Uterus (tissue), 4 donors: Measurements from ENCODE around the gene EPHA4. TPM values are rescaled to one million over a fixed set of nuclear protein-coding genes. Genes with fewer than 3 reads are reported as not detected.

Source experiments
- DNase-seq, 2 donors: peaks; one replicate each; pipeline ENCODE4 v3.0.0-alpha.2; 2019 to 2020
- H3K27ac ChIP-seq, 2 donors: fragments of 200-600 bp; sonication (generic); 1 replicate in 1 of 2; 2 replicates in 1 of 2; pipeline ENCODE4 v1.5.1; 2016 to 2018
- H3K27me3 ChIP-seq, 2 donors: fragments of 200-600 bp; sonication (generic); one replicate each; pipeline ENCODE4 v1.5.1; 2018 to 2019; ENCODE audit warnings: control low read depth in 1 of 2
- H3K36me3 ChIP-seq, 2 donors: fragments of 200-600 bp; sonication (generic); one replicate each; pipeline ENCODE4 v1.5.1; 2019; ENCODE audit warnings: control low read depth in 1 of 2
- H3K4me1 ChIP-seq, 2 donors: fragments of 200-600 bp; sonication (generic); one replicate each; pipeline ENCODE4 v1.5.1; 2018 to 2019; ENCODE audit warnings: control low read depth in 1 of 2
- H3K4me3 ChIP-seq, 2 donors: fragments of 200-600 bp; sonication (generic); 1 replicate in 1 of 2; 2 replicates in 1 of 2; pipeline ENCODE4 v1.5.1; 2018 to 2019; ENCODE audit warnings: mild to moderate bottlenecking in 1 of 2
- H3K9me3 ChIP-seq, 2 donors: fragments of 200-600 bp; sonication (generic); one replicate each; pipeline ENCODE4 v1.5.1; 2019; ENCODE audit warnings: control low read depth in 1 of 2
- CTCF ChIP-seq, 4 experiments: fragments of 200-600 bp in 2 of 4; fragments of 450-650 bp in 2 of 4; sonication (generic) in 2 of 4; IDR thresholded peaks; one replicate each; pipeline ENCODE4 v1.5.1; 2016 to 2019; ENCODE audit warnings: antibody characterized with exemption in 4 of 4, mild to moderate bottlenecking in 2 of 4, moderate library complexity in 1 of 4
- POLR2A ChIP-seq, 2 donors: fragments of 450-650 bp; IDR thresholded peaks; one replicate each; pipeline ENCODE4 v1.6.1; 2016; ENCODE audit warnings: antibody characterized with exemption in 2 of 2, mild to moderate bottlenecking in 1 of 2, moderate library complexity in 1 of 2
- intact Hi-C: fragments of 100-400 bp; cut with DNase I; formaldehyde crosslinking; loops from one replicate; pipeline ENCODE4 v1.15.1; 2023; ENCODE audit warnings: low total_unique reads
- total RNA-seq, 4 donors: library from RNA; depleted of rRNA in 3 of 4; stranded (reverse); fragments of >200 nt in 3 of 4; gene quantifications; one replicate each; pipeline versions ENCODE4 v1.1.0 to v1.2.4, GENCODE V29; 2014 to 2023
- donor health status: DM: yes; HTN: yes; CAD: no.

EPHA4 gene
- total RNA-seq, 4 donors from 2014 or later, result 45.6 to 84.7 (median 66.8) TPM

GRCh38 chr2:221392228-221392881 is 179.7 kb downstream of the EPHA4 start:
- no peak overlapping the region for H3K27ac ChIP-seq
- TF ChIP-seq POLR2A (IDR thresholded peaks at IDR 0.05) (no peak), CTCF (IDR thresholded peaks at IDR 0.05) (no peak)
- no peaks in the 10 kb centered on the region for H3K36me3 ChIP-seq
- H3K4me1 ChIP-seq, result no peaks in the 10 kb centered on the region
- intact Hi-C loops, result no loop called here
- DNase-seq, result no peak
- H3K9me3 ChIP-seq, result no peaks in the 10 kb centered on the region
- no peaks in the 10 kb centered on the region for H3K27me3 ChIP-seq
- H3K4me3 ChIP-seq, result no peak overlapping the region

- Histone ChIP-seq H3K4me1 (no peaks in the 10 kb centered on the region), H3K27me3 (no peaks in the 10 kb centered on the region), H3K9me3 (no peaks in the 10 kb centered on the region), H3K36me3 (no peaks in the 10 kb centered on the region), H3K27ac (no peak overlapping the region), H3K4me3 (no peak overlapping the region)
- DNase-seq, result no peak
- TF ChIP-seq POLR2A (IDR thresholded peaks at IDR 0.05) (no peak), CTCF (IDR thresholded peaks at IDR 0.05) (no peak)
- intact Hi-C loops, result no loop called here
Observed at GRCh38 chr2:221390878-221391277, 181.2 kb downstream of the EPHA4 start.

- no peaks in the 10 kb centered on the region for H3K36me3 ChIP-seq
- no peaks in the 10 kb centered on the region for H3K27me3 ChIP-seq
- no peak overlapping the region for H3K27ac ChIP-seq
- no peak for DNase-seq
- H3K4me1 ChIP-seq, result no peaks in the 10 kb centered on the region
- TF ChIP-seq CTCF (IDR thresholded peaks at IDR 0.05) (no peak), POLR2A (IDR thresholded peaks at IDR 0.05) (no peak)
- no peaks in the 10 kb centered on the region for H3K9me3 ChIP-seq
- no peak overlapping the region for H3K4me3 ChIP-seq
- intact Hi-C loops, result no loop called here
Observed at GRCh38 chr2:221389904-221390303, 182.2 kb downstream of the EPHA4 start.

DNA sequence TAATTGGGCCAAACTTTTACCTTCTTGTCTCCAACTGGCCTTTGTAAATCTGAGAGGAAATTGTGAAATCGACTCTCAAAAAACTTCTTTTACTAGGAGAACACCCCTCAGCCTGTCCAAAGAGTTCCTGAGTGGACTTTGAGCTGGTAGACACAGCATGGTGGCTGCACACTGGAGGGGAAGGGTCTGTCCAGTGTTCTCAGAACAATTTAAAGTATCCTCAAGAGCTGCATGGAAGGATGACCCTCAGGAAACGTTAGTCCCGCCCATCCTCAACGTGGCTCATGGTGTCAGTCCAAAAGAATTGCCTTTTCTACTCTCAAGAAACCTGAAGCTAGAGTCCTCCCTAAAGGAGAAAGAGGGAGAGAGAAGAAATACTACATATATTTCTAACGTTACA is 182.7 kb downstream of the EPHA4 start:
- intact Hi-C loops, result no loop called here
- TF ChIP-seq POLR2A (IDR thresholded peaks at IDR 0.05) (no peak), CTCF (IDR thresholded peaks at IDR 0.05) (no peak)

GRCh38 chr2:221388891-221389290 is 183.2 kb downstream of the EPHA4 start:
- intact Hi-C loops, result no loop called here
- Histone ChIP-seq H3K4me1 (no peaks in the 10 kb centered on the region), H3K27me3 (no peaks in the 10 kb centered on the region), H3K27ac (no peak overlapping the region), H3K36me3 (no peaks in the 10 kb centered on the region), H3K4me3 (no peak overlapping the region), H3K9me3 (no peaks in the 10 kb centered on the region)
- no peak for DNase-seq
- TF ChIP-seq POLR2A (IDR thresholded peaks at IDR 0.05) (no peak), CTCF (IDR thresholded peaks at IDR 0.05) (no peak)

More for the DNA sequence above, 182.7 kb downstream of the EPHA4 start:
- Histone ChIP-seq H3K36me3 (no peaks in the 10 kb centered on the region), H3K27ac (no peak overlapping the region), H3K4me3 (no peak overlapping the region), H3K9me3 (no peaks in the 10 kb centered on the region), H3K4me1 (no peaks in the 10 kb centered on the region), H3K27me3 (no peaks in the 10 kb centered on the region)
- DNase-seq, result no peak
